ENCODE measurements around the gene ZNF654. TPM values are rescaled to one million over a fixed set of nuclear protein-coding genes. Genes with fewer than 3 reads are reported as not detected.
"Not testable (repeated sequence)": the region's sequence is repeated elsewhere in the genome, so short reads cannot be mapped to it uniquely, and the experiment has no call there.

Gene ZNF654
- total and polyA plus RNA-seq, 2 experiments from 2014 or later = 6.2 to 7.5 TPM

- Mint-ChIP-seq H3K36me3 (ENCODE audit: low read depth) (no peaks in the 10 kb centered on the region), H3K4me1 (peaks cover 2% of the 10 kb centered on the region; the same call in 2 of the 3 replicates), H3K27me3 (ENCODE audit: insufficient read depth, low read depth, poor library complexity) (no peaks in the 10 kb centered on the region), H3K9me3 (no peaks in the 10 kb centered on the region), H3K27ac (no peak overlapping the region), H3K4me3 (no peak overlapping the region)
- Histone ChIP-seq H3K4me2 (no peak overlapping the region), H4K20me1 (replicated peaks; ENCODE audit: insufficient read depth) (no peaks in the 10 kb centered on the region; the same call in 1 of the 2 replicates), H3K36me3 (ENCODE audit: insufficient read depth) (no peaks in the 10 kb centered on the region), H3K9me2 (ENCODE audit: insufficient read depth) (no peaks in the 10 kb centered on the region), H3K4me3 (no peak overlapping the region), H3F3A (replicated peaks; ENCODE audit: low read depth) (no peaks in the 10 kb centered on the region), H3K27ac (ENCODE audit: low read depth) (peak overlapping the region; percentile 2; the same call in 1 of the 2 replicates), H3K79me2 (replicated peaks; ENCODE audit: insufficient read depth) (0 out of 2 replicates have a peak, but pooled peaks cover 6% of the 10 kb centered on the region), H3K4me1 (ENCODE audit: insufficient read depth) (peaks cover 3% of the 10 kb centered on the region; the same call in 1 of the 2 replicates), H2AFZ (no peak overlapping the region), H3K27me3 (ENCODE audit: insufficient read depth) (no peaks in the 10 kb centered on the region)
- ATAC-seq (peak; percentile 96), DNase-seq (ENCODE audit: low spot score) (peak; percentile 90)
- no peak for TF ChIP-seq POLR2AphosphoS5 (IDR thresholded peaks at IDR 0.05; ENCODE audit: low read depth)
- peak; percentile 70 to 89 for TF ChIP-seq CTCF (conservative IDR thresholded peaks at IDR 0.05; ENCODE audit: low read depth in 2 of 2)
Measured at GRCh38 chr3:88113311-88114162, 54.5 kb downstream of the ZNF654 start.

GRCh38 chr3:88114878-88115549, 56.0 kb downstream of the ZNF654 start:
- Histone ChIP-seq H3K9me2 (ENCODE audit: insufficient read depth) (no peaks in the 10 kb centered on the region), H3K36me3 (ENCODE audit: insufficient read depth) (no peaks in the 10 kb centered on the region), H3K79me2 (replicated peaks; ENCODE audit: insufficient read depth) (peaks cover 6% of the 10 kb centered on the region; the same call in 1 of the 2 replicates), H3K4me3 (no peak overlapping the region), H3K4me1 (ENCODE audit: insufficient read depth) (peaks cover 3% of the 10 kb centered on the region; the same call in 1 of the 2 replicates), H3F3A (replicated peaks; ENCODE audit: low read depth) (no peaks in the 10 kb centered on the region), H3K27me3 (ENCODE audit: insufficient read depth) (no peaks in the 10 kb centered on the region), H2AFZ (no peak overlapping the region), H3K27ac (ENCODE audit: low read depth) (no peak overlapping the region), H3K4me2 (no peak overlapping the region), H4K20me1 (replicated peaks; ENCODE audit: insufficient read depth) (no peaks in the 10 kb centered on the region; the same call in 1 of the 2 replicates)
- DNase-seq (ENCODE audit: low spot score) (no peak), ATAC-seq (no peak)
- Mint-ChIP-seq H3K36me3 (ENCODE audit: low read depth) (no peaks in the 10 kb centered on the region), H3K4me1 (peaks cover 2% of the 10 kb centered on the region; the same call in 2 of the 3 replicates), H3K9me3 (no peaks in the 10 kb centered on the region), H3K4me3 (no peak overlapping the region), H3K27ac (no peak overlapping the region), H3K27me3 (ENCODE audit: insufficient read depth, low read depth, poor library complexity) (no peaks in the 10 kb centered on the region)
- no peak for TF ChIP-seq CREB1 (CRISPR knock-in tag; IDR thresholded peaks at IDR 0.05; ENCODE audit: low read depth)

GRCh38 chr3:88117683-88118082, 58.6 kb downstream of the ZNF654 start:
- Mint-ChIP-seq H3K4me3 (no peak overlapping the region), H3K4me1 (peaks cover 2% of the 10 kb centered on the region; the same call in 2 of the 3 replicates), H3K27ac (no peak overlapping the region), H3K27me3 (ENCODE audit: insufficient read depth, low read depth, poor library complexity) (no peaks in the 10 kb centered on the region), H3K36me3 (ENCODE audit: low read depth) (no peaks in the 10 kb centered on the region), H3K9me3 (no peaks in the 10 kb centered on the region)
- H3K4me3 ChIP-seq = no peak overlapping the region
- no peaks in the 10 kb centered on the region for H3K27me3 ChIP-seq (ENCODE audit: insufficient read depth)
- TF ChIP-seq EZH2phosphoT487 (IDR thresholded peaks at IDR 0.05; ENCODE audit: unreplicated experiment) = no peak
- TF ChIP-seq REST (IDR thresholded peaks at IDR 0.05; ENCODE audit: unreplicated experiment) = no peak
- H3K9me2 ChIP-seq (ENCODE audit: insufficient read depth) = no peaks in the 10 kb centered on the region
- ATAC-seq = no peak
- H2AFZ ChIP-seq = no peak overlapping the region
- H3F3A ChIP-seq (replicated peaks; ENCODE audit: low read depth) = no peaks in the 10 kb centered on the region
- no peak overlapping the region for H3K4me2 ChIP-seq
- no peak for DNase-seq (ENCODE audit: low spot score)
- H3K79me2 ChIP-seq (replicated peaks; ENCODE audit: insufficient read depth) = peaks cover 6% of the 10 kb centered on the region; the same call in 1 of the 2 replicates
- no peaks in the 10 kb centered on the region for H3K36me3 ChIP-seq (ENCODE audit: insufficient read depth)
- H3K4me1 ChIP-seq (ENCODE audit: insufficient read depth) = peaks cover 3% of the 10 kb centered on the region; the same call in 1 of the 2 replicates
- H4K20me1 ChIP-seq (replicated peaks; ENCODE audit: insufficient read depth) = no peaks in the 10 kb centered on the region; the same call in 1 of the 2 replicates
- peak overlapping the region; percentile 6; the same call in 1 of the 2 replicates for H3K27ac ChIP-seq (ENCODE audit: low read depth)

GRCh38 chr3:88118603-88119002, 59.5 kb downstream of the ZNF654 start:
- not testable (repeated sequence) for H3K27ac ChIP-seq (ENCODE audit: low read depth); H4K20me1 ChIP-seq (replicated peaks; ENCODE audit: insufficient read depth); DNase-seq (ENCODE audit: low spot score); H3K27ac Mint-ChIP-seq; H3K27me3 ChIP-seq (ENCODE audit: insufficient read depth); H3K79me2 ChIP-seq (replicated peaks; ENCODE audit: insufficient read depth); H3F3A ChIP-seq (replicated peaks; ENCODE audit: low read depth); ATAC-seq; H2AFZ ChIP-seq; H3K4me2 ChIP-seq; H3K36me3 Mint-ChIP-seq (ENCODE audit: low read depth); H3K36me3 ChIP-seq (ENCODE audit: insufficient read depth); H3K9me2 ChIP-seq (ENCODE audit: insufficient read depth); H3K9me3 Mint-ChIP-seq; H3K4me3 ChIP-seq; H3K4me1 Mint-ChIP-seq; H3K4me1 ChIP-seq (ENCODE audit: insufficient read depth); H3K27me3 Mint-ChIP-seq (ENCODE audit: insufficient read depth, low read depth, poor library complexity); H3K4me3 Mint-ChIP-seq
